NCI-H345 (cell line): ENCODE measurements around the gene APLNR.
A peak's percentile ranks its signal among the peaks of the same experiment; 100 is the strongest.
"Not testable (repeated sequence)": the region's sequence is repeated elsewhere in the genome, so short reads cannot be mapped to it uniquely, and the experiment has no call there.

Source experiments
- DNase-seq: peaks from one replicate; lab custom pipeline; 2025; lab: John Stamatoyannopoulos, UW

The APLNR gene

GRCh38 chr11:57237204-57237681 lies at the start of gene APLNR:
TSS of gene APLNR (minus strand) at chr11:57237250. CDS start at chr11:57237004, 246 bp downstream.
- no peak for DNase-seq

GRCh38 chr11:57283231-57283990 lies 46.4 kb upstream of the APLNR start:
- no peak for DNase-seq

GRCh38 chr11:57281546-57281945 lies 44.5 kb upstream of the APLNR start:
- DNase-seq = not testable (repeated sequence)

- DNase-seq = no peak
These were observed 42.1 kb upstream of the APLNR start for GRCh38 chr11:57279116-57279515.

GRCh38 chr11:57278721-57279095 lies 41.7 kb upstream of the APLNR start:
- DNase-seq = no peak

GRCh38 chr11:57277845-57278720 lies 41.0 kb upstream of the APLNR start:
- peak; percentile 48 for DNase-seq

- no peak for DNase-seq
These were observed 40.1 kb upstream of the APLNR start for GRCh38 chr11:57276971-57277675.

GRCh38 chr11:57276169-57276970 lies 39.3 kb upstream of the APLNR start:
- no peak for DNase-seq

- no peak for DNase-seq
These were observed 38.5 kb upstream of the APLNR start for GRCh38 chr11:57275582-57275981.

GRCh38 chr11:57274904-57275498 lies 38.0 kb upstream of the APLNR start:
- DNase-seq = no peak

- DNase-seq = no peak
These were observed 36.5 kb upstream of the APLNR start for GRCh38 chr11:57273448-57274058.

- DNase-seq = no peak
These were observed 32.5 kb upstream of the APLNR start for GRCh38 chr11:57269571-57270021.

GRCh38 chr11:57266157-57266556 lies 29.1 kb upstream of the APLNR start:
- no peak for DNase-seq

GRCh38 chr11:57263351-57263750 lies 26.3 kb upstream of the APLNR start:
- no peak for DNase-seq

GRCh38 chr11:57262157-57262556 lies 25.1 kb upstream of the APLNR start:
- DNase-seq = no peak

- DNase-seq = no peak
These were observed 24.1 kb upstream of the APLNR start for GRCh38 chr11:57260937-57261783.

GRCh38 chr11:57256119-57256518 lies 19.1 kb upstream of the APLNR start:
- DNase-seq = no peak

GRCh38 chr11:57255618-57256017 lies 18.6 kb upstream of the APLNR start:
- DNase-seq = no peak

- no peak for DNase-seq
These were observed 17.6 kb upstream of the APLNR start for GRCh38 chr11:57254631-57255030.
